ENCODE data around the gene PRMT9.

PRMT9 gene

DNA sequence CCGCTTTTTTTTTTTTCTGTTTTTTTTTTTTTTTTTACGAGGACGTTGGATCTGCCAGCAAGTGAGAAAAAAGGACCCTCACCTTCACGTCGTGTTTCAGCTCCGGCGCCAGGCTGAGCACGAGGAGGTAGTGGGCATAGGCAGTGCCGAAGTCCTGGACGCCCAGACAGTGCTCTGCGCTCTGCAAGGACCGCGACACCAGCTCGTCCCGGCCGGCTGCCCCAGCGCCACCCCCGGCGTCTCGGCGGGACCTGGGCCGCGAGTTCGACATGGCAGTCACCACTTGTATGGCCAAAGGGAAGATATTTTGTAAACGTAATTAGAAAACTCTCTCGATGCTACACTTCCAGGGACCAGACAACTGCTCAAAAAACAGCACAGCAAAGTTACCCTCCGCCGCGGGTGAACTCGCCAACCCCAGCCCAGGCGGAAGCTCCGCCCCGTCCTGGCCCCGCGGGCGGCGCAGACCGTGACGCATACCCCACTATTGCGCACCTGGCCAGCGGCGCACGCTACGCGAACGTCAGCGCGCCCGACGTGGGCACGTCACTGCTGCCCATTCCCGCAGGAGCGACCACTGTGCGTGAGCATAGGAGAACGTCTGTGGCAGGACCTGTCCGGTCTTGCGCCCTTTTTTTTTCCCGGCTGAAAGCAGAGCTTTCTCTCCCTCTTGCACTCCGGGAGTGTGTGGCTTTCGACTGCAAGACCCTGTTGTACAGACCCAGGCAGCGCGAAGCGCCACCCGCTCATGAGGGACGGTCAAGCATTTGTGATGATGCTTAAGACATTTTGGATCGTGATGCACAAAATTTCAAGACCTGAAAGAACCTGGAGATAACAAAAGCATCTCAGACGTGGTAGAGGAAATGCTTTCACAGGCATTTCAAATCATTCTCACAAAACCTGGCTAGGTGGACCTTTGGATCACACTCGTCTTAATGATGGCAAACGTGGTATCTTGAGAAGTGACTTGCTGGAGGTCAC lies at the start of gene PRMT9:
Gene PRMT9, minus strand, starts transcription at position 447 of the 984 bp plus-strand sequence. Its CDS starts 176 bp downstream, at position 271.
- TF ChIP-seq SUZ12 (IDR thresholded peaks at IDR 0.05; ENCODE audit: extremely low read depth, insufficient read depth, insufficient read length): no peak
- TF ChIP-seq ZNF274 (IDR thresholded peaks at IDR 0.05; ENCODE audit: low read depth, low read length): no peak
- no peak for TF ChIP-seq YY1 (IDR thresholded peaks at IDR 0.05; ENCODE audit: insufficient read depth, insufficient read length)
- H3K9ac ChIP-seq (ENCODE audit: insufficient read length, low read depth): peak within 1 kb of the TSS; percentile 92
- no peaks in the 10 kb centered on the region for H3K27me3 ChIP-seq (ENCODE audit: insufficient read depth, insufficient read length)
- peak; percentile 56 for DNase-seq (ENCODE audit: low read depth, low spot score)
- no peaks in the 10 kb centered on the region for H3K4me1 ChIP-seq (ENCODE audit: insufficient read depth, insufficient read length)
- peaks cover 3% of the 10 kb centered on the region for H3K36me3 ChIP-seq (ENCODE audit: insufficient read depth, insufficient read length, low read length)
- peak within 1 kb of the TSS; percentile 83 for H3K4me3 ChIP-seq (ENCODE audit: insufficient read length, low read depth)
- no peaks in the 10 kb centered on the region for H3K9me3 ChIP-seq (ENCODE audit: insufficient read depth, low read length)

DNA sequence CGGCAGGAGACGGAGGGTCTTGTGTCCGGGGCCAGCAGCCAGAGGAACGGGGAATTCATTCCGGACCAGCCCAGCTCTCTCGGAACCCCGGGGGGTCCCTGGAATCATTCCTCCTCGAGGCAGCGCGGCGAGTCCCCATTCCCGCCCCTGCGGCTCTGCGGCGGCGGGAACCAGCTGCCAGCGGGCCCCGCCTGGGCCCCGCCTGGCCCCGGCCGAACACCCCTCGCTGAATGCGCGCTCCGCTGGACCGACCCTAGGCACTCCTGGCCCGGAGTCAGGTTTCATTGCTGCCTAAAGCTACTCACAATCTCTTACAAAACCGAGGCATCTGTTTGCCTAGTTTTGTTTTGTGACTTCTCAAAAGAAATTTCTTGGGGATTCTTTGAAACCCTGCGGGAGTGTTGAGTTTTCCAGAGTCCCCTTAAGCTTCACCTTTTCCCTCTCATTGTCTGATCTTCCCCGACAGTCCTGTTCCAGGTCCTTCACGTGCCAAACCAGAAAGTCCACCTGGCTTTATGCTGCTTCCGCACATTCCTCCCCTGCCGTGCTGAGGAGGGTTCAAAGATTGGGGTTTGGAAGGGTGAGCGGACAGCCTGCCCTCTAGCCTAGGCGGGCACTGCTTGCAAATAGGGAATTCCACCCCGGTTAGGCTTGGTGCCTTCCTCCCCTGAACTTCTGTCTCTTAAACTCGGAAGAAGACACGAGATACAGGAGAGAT lies 48.7 kb upstream of the PRMT9 start:
- Histone ChIP-seq H3K4me3 (ENCODE audit: insufficient read length, low read depth) (peak overlapping the region; percentile 85), H3K36me3 (ENCODE audit: insufficient read depth, insufficient read length, low read length) (no peaks in the 10 kb centered on the region), H3K4me1 (ENCODE audit: insufficient read depth, insufficient read length) (peaks cover 3% of the 10 kb centered on the region), H3K27me3 (ENCODE audit: insufficient read depth, insufficient read length) (peaks cover 55% of the 10 kb centered on the region), H3K9me3 (ENCODE audit: insufficient read depth, low read length) (no peaks in the 10 kb centered on the region), H3K9ac (ENCODE audit: insufficient read length, low read depth) (peak overlapping the region; percentile 90)
- no peak for TF ChIP-seq ZNF274 (IDR thresholded peaks at IDR 0.05; ENCODE audit: low read depth, low read length)
- no peak for TF ChIP-seq SUZ12 (IDR thresholded peaks at IDR 0.05; ENCODE audit: extremely low read depth, insufficient read depth, insufficient read length)
- no peak for DNase-seq (ENCODE audit: low read depth, low spot score)

DNA sequence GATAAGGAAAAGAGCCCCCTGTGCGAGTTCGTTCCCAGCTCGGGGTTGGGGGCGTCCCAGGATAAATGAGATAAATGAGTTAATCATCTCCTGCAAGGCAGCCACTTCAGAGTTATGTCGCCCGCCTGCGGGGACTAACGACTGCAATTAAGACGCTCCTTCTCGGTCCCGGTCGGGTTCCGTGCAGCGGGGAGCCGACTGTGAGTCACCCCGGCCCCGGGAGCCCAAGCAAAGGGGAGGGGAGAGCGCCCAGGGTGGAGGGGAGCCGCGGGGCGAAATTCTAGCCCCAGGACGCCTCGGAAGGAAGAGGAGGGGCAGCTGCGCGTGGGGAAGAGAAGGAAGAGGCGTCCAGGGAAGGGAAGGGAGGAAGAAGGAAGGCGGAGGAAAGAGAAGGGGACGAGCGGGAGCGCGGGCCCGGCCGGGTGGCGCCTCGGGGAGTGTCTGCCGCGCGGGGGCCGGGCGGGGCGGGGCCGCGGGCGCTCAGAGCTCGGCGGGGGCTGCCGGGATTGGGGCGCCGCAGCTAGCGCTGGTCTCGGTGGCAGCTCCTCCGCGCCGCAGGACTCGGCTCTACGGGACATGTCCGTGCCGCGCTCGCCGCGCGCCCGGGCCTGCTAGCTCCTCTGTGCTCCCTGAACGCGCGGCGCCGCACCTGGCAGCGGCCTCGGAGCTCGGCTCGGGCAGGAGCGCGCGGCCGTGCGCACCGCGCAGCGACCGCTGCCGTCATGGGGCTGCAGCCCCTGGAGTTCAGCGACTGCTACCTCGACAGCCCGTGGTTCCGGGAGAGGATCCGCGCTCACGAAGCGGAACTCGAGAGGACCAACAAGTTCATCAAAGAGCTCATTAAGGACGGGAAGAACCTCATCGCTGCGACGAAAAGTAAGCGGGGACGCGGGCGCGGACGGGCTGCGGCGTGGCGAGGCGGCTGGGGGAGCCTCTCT lies 47.9 kb upstream of the PRMT9 start, which contains the start of gene ARHGAP10:
Gene ARHGAP10, plus strand, starts transcription at position 509 of the 938 bp plus-strand sequence. Its CDS starts 214 bp downstream, at position 723.
- peak within 1 kb of the TSS; percentile 85 for H3K4me3 ChIP-seq (ENCODE audit: insufficient read length, low read depth)
- no peak for DNase-seq (ENCODE audit: low read depth, low spot score)
- no peaks in the 10 kb centered on the region for H3K36me3 ChIP-seq (ENCODE audit: insufficient read depth, insufficient read length, low read length)
- H3K4me1 ChIP-seq (ENCODE audit: insufficient read depth, insufficient read length): peaks cover 3% of the 10 kb centered on the region
- no peaks in the 10 kb centered on the region for H3K9me3 ChIP-seq (ENCODE audit: insufficient read depth, low read length)
- peaks cover 63% of the 10 kb centered on the region for H3K27me3 ChIP-seq (ENCODE audit: insufficient read depth, insufficient read length)
- peak within 1 kb of the TSS; percentile 90 for H3K9ac ChIP-seq (ENCODE audit: insufficient read length, low read depth)
- TF ChIP-seq YY1 (IDR thresholded peaks at IDR 0.05; ENCODE audit: insufficient read depth, insufficient read length) (no peak), SUZ12 (IDR thresholded peaks at IDR 0.05; ENCODE audit: extremely low read depth, insufficient read depth, insufficient read length) (no peak), ZNF274 (IDR thresholded peaks at IDR 0.05; ENCODE audit: low read depth, low read length) (no peak)

DNA sequence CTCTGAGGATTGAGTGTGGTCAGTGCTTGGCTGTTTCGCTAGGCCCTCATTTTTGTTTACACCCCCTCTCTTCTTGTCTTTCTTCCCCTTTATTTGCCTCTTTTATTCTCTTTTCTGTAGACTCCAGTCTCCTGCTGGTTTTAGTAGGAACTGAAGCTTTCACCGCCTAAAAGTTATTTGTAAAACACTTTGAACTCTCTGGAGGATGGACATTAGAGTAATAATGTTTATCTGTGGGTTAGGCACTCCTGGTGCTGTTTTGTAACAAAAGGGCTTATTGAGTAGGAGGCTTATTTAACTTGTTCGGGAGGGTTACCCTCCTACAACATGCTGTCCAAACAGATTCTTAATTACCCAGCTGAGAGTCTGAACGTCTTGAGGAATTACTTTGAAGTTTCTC lies 46.4 kb upstream of the PRMT9 start:
- DNase-seq (ENCODE audit: low read depth, low spot score): no peak
- TF ChIP-seq ZNF274 (IDR thresholded peaks at IDR 0.05; ENCODE audit: low read depth, low read length) (no peak), YY1 (IDR thresholded peaks at IDR 0.05; ENCODE audit: insufficient read depth, insufficient read length) (no peak), SUZ12 (IDR thresholded peaks at IDR 0.05; ENCODE audit: extremely low read depth, insufficient read depth, insufficient read length) (no peak)
- Histone ChIP-seq H3K27me3 (ENCODE audit: insufficient read depth, insufficient read length) (peaks cover 63% of the 10 kb centered on the region), H3K36me3 (ENCODE audit: insufficient read depth, insufficient read length, low read length) (no peaks in the 10 kb centered on the region), H3K4me1 (ENCODE audit: insufficient read depth, insufficient read length) (peaks cover 3% of the 10 kb centered on the region), H3K9me3 (ENCODE audit: insufficient read depth, low read length) (no peaks in the 10 kb centered on the region), H3K9ac (ENCODE audit: insufficient read length, low read depth) (no peak overlapping the region), H3K4me3 (ENCODE audit: insufficient read length, low read depth) (no peak overlapping the region)

DNA sequence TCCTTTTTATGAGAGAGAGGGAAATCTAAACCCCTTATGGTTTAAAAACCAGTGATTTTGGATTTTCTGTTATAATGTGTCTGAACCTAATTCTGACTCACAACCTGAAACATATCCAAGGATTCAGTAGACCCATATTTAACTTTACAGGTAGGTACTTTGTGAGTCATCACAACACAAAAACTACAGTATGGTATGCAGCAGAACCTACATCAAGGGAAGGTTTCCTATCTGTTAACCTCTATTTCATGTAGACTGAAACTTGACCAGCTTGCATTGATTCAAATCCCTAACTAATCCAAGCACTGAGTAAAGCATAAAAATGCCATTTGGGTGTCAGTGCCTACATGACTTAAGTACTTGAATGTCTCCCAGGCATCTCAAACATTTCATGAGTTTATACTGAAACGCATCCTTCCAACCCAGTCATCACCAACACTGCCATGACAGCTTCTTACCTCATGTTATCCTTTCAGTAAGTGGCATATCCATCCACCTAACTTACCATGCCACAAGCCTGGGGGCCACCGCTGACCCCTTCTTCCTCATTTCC lies 43.6 kb upstream of the PRMT9 start:
- TF ChIP-seq SUZ12 (IDR thresholded peaks at IDR 0.05; ENCODE audit: extremely low read depth, insufficient read depth, insufficient read length) (no peak), YY1 (IDR thresholded peaks at IDR 0.05; ENCODE audit: insufficient read depth, insufficient read length) (no peak), ZNF274 (IDR thresholded peaks at IDR 0.05; ENCODE audit: low read depth, low read length) (no peak)
- DNase-seq (ENCODE audit: low read depth, low spot score): no peak
- Histone ChIP-seq H3K4me1 (ENCODE audit: insufficient read depth, insufficient read length) (peaks cover 4% of the 10 kb centered on the region), H3K27me3 (ENCODE audit: insufficient read depth, insufficient read length) (peaks cover 41% of the 10 kb centered on the region), H3K4me3 (ENCODE audit: insufficient read length, low read depth) (no peak overlapping the region), H3K36me3 (ENCODE audit: insufficient read depth, insufficient read length, low read length) (no peaks in the 10 kb centered on the region), H3K9ac (ENCODE audit: insufficient read length, low read depth) (no peak overlapping the region), H3K9me3 (ENCODE audit: insufficient read depth, low read length) (no peaks in the 10 kb centered on the region)

DNA sequence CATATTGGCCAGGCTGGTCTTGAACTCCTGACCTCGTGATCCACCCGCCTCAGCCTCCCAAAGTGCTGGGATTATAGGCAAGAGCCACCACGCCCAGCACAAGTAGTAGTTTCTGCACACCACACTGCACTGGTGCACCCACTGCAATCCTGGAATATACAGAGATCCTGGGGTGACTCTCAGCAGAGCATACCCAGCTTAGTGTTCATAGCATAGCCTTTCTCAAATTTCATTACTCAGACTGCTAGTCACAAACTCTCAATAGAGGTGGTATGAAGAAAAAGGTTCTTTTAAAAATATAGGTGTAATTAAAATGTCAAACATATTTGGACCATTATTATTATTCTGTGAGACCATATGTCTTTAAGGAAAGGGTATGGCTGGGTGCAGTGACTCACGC lies 41.7 kb upstream of the PRMT9 start:
- H3K4me3 ChIP-seq (ENCODE audit: insufficient read length, low read depth): no peak overlapping the region
- H3K4me1 ChIP-seq (ENCODE audit: insufficient read depth, insufficient read length): peaks cover 4% of the 10 kb centered on the region
- TF ChIP-seq SUZ12 (IDR thresholded peaks at IDR 0.05; ENCODE audit: extremely low read depth, insufficient read depth, insufficient read length) (no peak), ZNF274 (IDR thresholded peaks at IDR 0.05; ENCODE audit: low read depth, low read length) (no peak), YY1 (IDR thresholded peaks at IDR 0.05; ENCODE audit: insufficient read depth, insufficient read length) (no peak)
- H3K9ac ChIP-seq (ENCODE audit: insufficient read length, low read depth): no peak overlapping the region
- no peaks in the 10 kb centered on the region for H3K9me3 ChIP-seq (ENCODE audit: insufficient read depth, low read length)
- peaks cover 41% of the 10 kb centered on the region for H3K27me3 ChIP-seq (ENCODE audit: insufficient read depth, insufficient read length)
- DNase-seq (ENCODE audit: low read depth, low spot score): no peak
- H3K36me3 ChIP-seq (ENCODE audit: insufficient read depth, insufficient read length, low read length): no peaks in the 10 kb centered on the region
